ENCODE measurements around the gene PLEKHA1. TPM values are rescaled to one million over a fixed set of nuclear protein-coding genes. Genes with fewer than 3 reads are reported as not detected.
A peak's percentile ranks its signal among the peaks of the same experiment; 100 is the strongest.

PLEKHA1 gene
- total RNA-seq, 1 donor from 2014 or later, result 35.3 TPM

- FAIRE-seq, result no peak
- Histone ChIP-seq H3K36me3 (ENCODE audit: control insufficient read depth, insufficient read depth, low read length) (no peaks in the 10 kb centered on the region), H3K4me3 (ENCODE audit: low read depth, low read length) (peak overlapping the region; percentile 69), H3K27me3 (ENCODE audit: control insufficient read depth, insufficient read depth, low read length) (peaks cover 2% of the 10 kb centered on the region)
- DNase-seq (ENCODE audit: low read depth), result no peak
- TF ChIP-seq, protein P1, sequence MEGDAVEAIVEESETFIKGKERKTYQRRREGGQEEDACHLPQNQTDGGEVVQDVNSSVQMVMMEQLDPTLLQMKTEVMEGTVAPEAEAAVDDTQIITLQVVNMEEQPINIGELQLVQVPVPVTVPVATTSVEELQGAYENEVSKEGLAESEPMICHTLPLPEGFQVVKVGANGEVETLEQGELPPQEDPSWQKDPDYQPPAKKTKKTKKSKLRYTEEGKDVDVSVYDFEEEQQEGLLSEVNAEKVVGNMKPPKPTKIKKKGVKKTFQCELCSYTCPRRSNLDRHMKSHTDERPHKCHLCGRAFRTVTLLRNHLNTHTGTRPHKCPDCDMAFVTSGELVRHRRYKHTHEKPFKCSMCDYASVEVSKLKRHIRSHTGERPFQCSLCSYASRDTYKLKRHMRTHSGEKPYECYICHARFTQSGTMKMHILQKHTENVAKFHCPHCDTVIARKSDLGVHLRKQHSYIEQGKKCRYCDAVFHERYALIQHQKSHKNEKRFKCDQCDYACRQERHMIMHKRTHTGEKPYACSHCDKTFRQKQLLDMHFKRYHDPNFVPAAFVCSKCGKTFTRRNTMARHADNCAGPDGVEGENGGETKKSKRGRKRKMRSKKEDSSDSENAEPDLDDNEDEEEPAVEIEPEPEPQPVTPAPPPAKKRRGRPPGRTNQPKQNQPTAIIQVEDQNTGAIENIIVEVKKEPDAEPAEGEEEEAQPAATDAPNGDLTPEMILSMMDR (IDR thresholded peaks at IDR 0.05; ENCODE audit: insufficient read depth, low read length, severe bottlenecking), result no peak
Measured at GRCh38 chr10:122460891-122461293, 86.4 kb downstream of the PLEKHA1 start.

DNA sequence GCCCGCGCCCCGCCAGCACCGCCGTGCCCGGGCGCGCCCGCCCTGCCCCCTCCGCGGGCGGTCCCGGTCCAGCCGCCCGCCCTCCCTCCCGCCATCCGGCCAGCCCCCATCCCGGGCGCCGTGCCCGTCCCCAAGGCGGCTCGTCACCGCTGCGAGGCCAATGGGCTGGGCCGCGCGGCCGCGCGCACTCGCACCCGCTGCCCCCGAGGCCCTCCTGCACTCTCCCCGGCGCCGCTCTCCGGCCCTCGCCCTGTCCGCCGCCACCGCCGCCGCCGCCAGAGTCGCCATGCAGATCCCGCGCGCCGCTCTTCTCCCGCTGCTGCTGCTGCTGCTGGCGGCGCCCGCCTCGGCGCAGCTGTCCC lies 86.8 kb downstream of the PLEKHA1 start, which contains the start of gene HTRA1:
TSS of gene HTRA1 (plus strand) at position 187 of the 362 bp plus-strand sequence. CDS start at position 287, 100 bp downstream.
- DNase-seq (ENCODE audit: low read depth) (peak; percentile 36), FAIRE-seq (no peak)
- TF ChIP-seq, protein P1 (IDR thresholded peaks at IDR 0.05; ENCODE audit: insufficient read depth, low read length, severe bottlenecking), result no peak
- peaks cover 2% of the 10 kb centered on the region for H3K27me3 ChIP-seq (ENCODE audit: control insufficient read depth, insufficient read depth, low read length)
- H3K4me3 ChIP-seq (ENCODE audit: low read depth, low read length), result peak within 1 kb of the TSS; percentile 69
- H3K36me3 ChIP-seq (ENCODE audit: control insufficient read depth, insufficient read depth, low read length), result no peaks in the 10 kb centered on the region

DNA sequence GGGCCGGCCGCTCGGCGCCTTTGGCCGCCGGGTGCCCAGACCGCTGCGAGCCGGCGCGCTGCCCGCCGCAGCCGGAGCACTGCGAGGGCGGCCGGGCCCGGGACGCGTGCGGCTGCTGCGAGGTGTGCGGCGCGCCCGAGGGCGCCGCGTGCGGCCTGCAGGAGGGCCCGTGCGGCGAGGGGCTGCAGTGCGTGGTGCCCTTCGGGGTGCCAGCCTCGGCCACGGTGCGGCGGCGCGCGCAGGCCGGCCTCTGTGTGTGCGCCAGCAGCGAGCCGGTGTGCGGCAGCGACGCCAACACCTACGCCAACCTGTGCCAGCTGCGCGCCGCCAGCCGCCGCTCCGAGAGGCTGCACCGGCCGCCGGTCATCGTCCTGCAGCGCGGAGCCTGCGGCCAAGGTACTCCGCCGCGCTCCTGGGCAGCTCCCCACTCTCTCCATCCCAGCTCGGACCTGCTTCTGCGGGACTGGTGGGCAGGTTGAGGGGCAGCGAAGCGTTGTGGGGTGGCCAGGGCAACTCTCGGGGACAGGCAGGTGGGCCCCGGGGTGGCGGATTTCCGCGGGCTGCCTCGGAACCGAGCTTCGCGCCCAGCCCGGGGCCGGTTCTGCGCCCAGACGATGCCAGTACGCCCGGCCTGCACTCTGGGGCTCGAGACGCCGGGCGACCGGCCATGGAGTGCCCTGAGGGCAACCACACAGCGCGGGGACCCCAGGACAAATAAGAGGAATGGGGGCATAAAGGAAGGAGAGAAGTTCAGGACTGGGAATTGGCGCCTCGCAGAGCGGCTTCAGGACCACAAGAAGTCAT lies 87.4 kb downstream of the PLEKHA1 start:
- TF ChIP-seq, protein P1 (IDR thresholded peaks at IDR 0.05; ENCODE audit: insufficient read depth, low read length, severe bottlenecking), result no peak
- Histone ChIP-seq H3K36me3 (ENCODE audit: control insufficient read depth, insufficient read depth, low read length) (no peaks in the 10 kb centered on the region), H3K27me3 (ENCODE audit: control insufficient read depth, insufficient read depth, low read length) (peaks cover 2% of the 10 kb centered on the region), H3K4me3 (ENCODE audit: low read depth, low read length) (peak overlapping the region; percentile 69)
- no peak for DNase-seq (ENCODE audit: low read depth)
- FAIRE-seq, result no peak

GRCh38 chr10:122462533-122463465 lies 88.3 kb downstream of the PLEKHA1 start:
- DNase-seq (ENCODE audit: low read depth), result no peak
- TF ChIP-seq, protein P1 (IDR thresholded peaks at IDR 0.05; ENCODE audit: insufficient read depth, low read length, severe bottlenecking), result no peak

GRCh38 chr10:122463466-122464249 lies 89.2 kb downstream of the PLEKHA1 start:
- Histone ChIP-seq H3K27me3 (ENCODE audit: control insufficient read depth, insufficient read depth, low read length) (peaks cover 2% of the 10 kb centered on the region), H3K36me3 (ENCODE audit: control insufficient read depth, insufficient read depth, low read length) (no peaks in the 10 kb centered on the region), H3K4me3 (ENCODE audit: low read depth, low read length) (peak overlapping the region; percentile 69)
- DNase-seq (ENCODE audit: low read depth) (no peak), FAIRE-seq (no peak)
- TF ChIP-seq, protein P1 (IDR thresholded peaks at IDR 0.05; ENCODE audit: insufficient read depth, low read length, severe bottlenecking), result no peak

More at GRCh38 chr10:122462533-122463465, 88.3 kb downstream of the PLEKHA1 start:
- Histone ChIP-seq H3K36me3 (ENCODE audit: control insufficient read depth, insufficient read depth, low read length) (no peaks in the 10 kb centered on the region), H3K4me3 (ENCODE audit: low read depth, low read length) (peak overlapping the region; percentile 69), H3K27me3 (ENCODE audit: control insufficient read depth, insufficient read depth, low read length) (peaks cover 2% of the 10 kb centered on the region)
- no peak for FAIRE-seq
